H1 (cell line): ENCODE results near the gene RBSN.

Source experiments
- ATF2 ChIP-seq: IDR thresholded peaks from 2 replicates; pipeline ENCODE4 v1.6.1; 2012; ENCODE audit warnings: low read length, inconsistent platforms
- CTCF ChIP-seq, 3 experiments: IDR thresholded peaks; 1 replicate in 2 of 3; 2 replicates in 1 of 3; pipeline versions ENCODE4 v1.5.1 to v1.6.1; 2011; ENCODE audit warnings: low read length in 3 of 3, mild to moderate bottlenecking in 3 of 3, inconsistent platforms in 2 of 3, low read depth in 1 of 3, moderate library complexity in 1 of 3; ENCODE audit not compliant: insufficient read depth in 1 of 3; ENCODE audit errors: control extremely low read depth in 1 of 3
- EP300 ChIP-seq, 2 experiments: IDR thresholded peaks; 1 replicate in 1 of 2; 2 replicates in 1 of 2; pipeline ENCODE4 v1.6.1; 2011 to 2012; ENCODE audit warnings: low read depth in 2 of 2, low read length in 2 of 2, mild to moderate bottlenecking in 2 of 2, borderline replicate concordance in 1 of 2, inconsistent platforms in 1 of 2, moderate library complexity in 1 of 2
- MAFK ChIP-seq: IDR thresholded peaks from 2 replicates; pipeline ENCODE4 v1.6.1; 2012; ENCODE audit warnings: low read depth, mild to moderate bottlenecking, improper control_type of control experiment, low read length
- NANOG ChIP-seq: IDR thresholded peaks from 2 replicates; pipeline ENCODE4 v1.6.1; 2011; ENCODE audit warnings: low read length, low read depth, mild to moderate bottlenecking, inconsistent platforms; ENCODE audit not compliant: insufficient read depth, poor library complexity, severe bottlenecking
- POLR2AphosphoS5 ChIP-seq: IDR thresholded peaks from 2 replicates; pipeline ENCODE4 v1.6.1; 2011; ENCODE audit warnings: low read depth, low read length
- SIN3A ChIP-seq, 2 experiments: IDR thresholded peaks in 1 of 2; conservative IDR thresholded peaks in 1 of 2; 2 replicates each; pipeline ENCODE4 v1.6.1; 2011 to 2012; ENCODE audit warnings: low read length in 2 of 2, improper control_type of control experiment in 1 of 2, low read depth in 1 of 2, mild to moderate bottlenecking in 1 of 2
- SP1 ChIP-seq: IDR thresholded peaks from 2 replicates; pipeline ENCODE4 v1.6.1; 2011; ENCODE audit warnings: low read depth, low read length
- TEAD4 ChIP-seq: IDR thresholded peaks from 2 replicates; pipeline ENCODE4 v1.6.1; 2012; ENCODE audit warnings: low read depth, low read length, inconsistent platforms, mixed read lengths

- no peak for TF ChIP-seq TEAD4
- TF ChIP-seq EP300 (IDR thresholded peaks at IDR 0.05; ENCODE audit: borderline replicate concordance in 1 of 2, low read depth in 2 of 2, low read length in 2 of 2) = no peak
- no peak for TF ChIP-seq SP1
- no peak for TF ChIP-seq NANOG
- TF ChIP-seq CTCF (IDR thresholded peaks at IDR 0.05; ENCODE audit: control extremely low read depth in 1 of 3, insufficient read depth in 1 of 3, low read depth in 1 of 3, low read length in 3 of 3) = no peak
- no peak for TF ChIP-seq SIN3A (conservative IDR thresholded peaks at IDR 0.05 in 1 of 2, IDR thresholded peaks at IDR 0.05 in 1 of 2; ENCODE audit: low read depth in 1 of 2, low read length in 2 of 2)
- TF ChIP-seq MAFK = no peak
- TF ChIP-seq ATF2 = no peak
- no peak for TF ChIP-seq POLR2AphosphoS5
These were observed 2.9 kb downstream of the RBSN start for GRCh38 chr3:15096046-15096445.
